ENCODE measurements around the gene CBL. TPM values are rescaled to one million over a fixed set of nuclear protein-coding genes. Genes with fewer than 3 reads are reported as not detected.

The CBL gene
- total RNA-seq, 1 donor from 2014 or later: 15.5 TPM

- H3K9me3 ChIP-seq: no peaks in the 10 kb centered on the region
- H3K4me3 ChIP-seq: peak overlapping the region; percentile 57 to 75
- peaks cover 55% of the 10 kb centered on the region for H3K4me1 ChIP-seq
- H3K27ac ChIP-seq: peak overlapping the region; percentile 88
- H3K27me3 ChIP-seq: no peaks in the 10 kb centered on the region
- DNase-seq (ENCODE audit: extremely low spot score in 2 of 2): no peak
- intact Hi-C loops (cut with DNase I): loop anchor here (5.0 kb wide), 1 partner anchor 108 kb away; the partner anchor contains the start of gene CBL
- TF ChIP-seq POLR2A (IDR thresholded peaks at IDR 0.05): no peak
- TF ChIP-seq CTCF (IDR thresholded peaks at IDR 0.05): no peak
- peak in 1 of 2 donors; percentile 24 for TF ChIP-seq POLR2AphosphoS5 (IDR thresholded peaks at IDR 0.05; ENCODE audit: insufficient read depth in 1 of 2, low read depth in 1 of 2)
- H3K36me3 ChIP-seq: no peaks in the 10 kb centered on the region
Observed at GRCh38 chr11:119315131-119316015, 109.2 kb downstream of the CBL start.

GRCh38 chr11:119316016-119316728 is 110.0 kb downstream of the CBL start:
- DNase-seq (ENCODE audit: extremely low spot score in 2 of 2): no peak
- peaks cover 63% of the 10 kb centered on the region for H3K4me1 ChIP-seq
- intact Hi-C loops (cut with DNase I): loop anchor here (5.0 kb wide), 1 partner anchor 109 kb away; the partner anchor contains the start of gene CBL
- peak overlapping the region; percentile 57 to 75 for H3K4me3 ChIP-seq
- H3K36me3 ChIP-seq: no peaks in the 10 kb centered on the region
- H3K27ac ChIP-seq: peak overlapping the region; percentile 88
- no peaks in the 10 kb centered on the region for H3K27me3 ChIP-seq
- TF ChIP-seq POLR2A (IDR thresholded peaks at IDR 0.05): no peak
- TF ChIP-seq CTCF (IDR thresholded peaks at IDR 0.05): no peak
- peak in 1 of 2 donors; percentile 28 for TF ChIP-seq POLR2AphosphoS5 (IDR thresholded peaks at IDR 0.05; ENCODE audit: insufficient read depth in 1 of 2, low read depth in 1 of 2)
- H3K9me3 ChIP-seq: no peaks in the 10 kb centered on the region

GRCh38 chr11:119316729-119317591 is 110.8 kb downstream of the CBL start, which contains the start of gene MCAM:
Gene MCAM, minus strand, starts transcription at chr11:119317130. Its CDS starts 29 bp downstream, at chr11:119317101.
- intact Hi-C loops (cut with DNase I): loop anchor here (5.0 kb wide), 1 partner anchor 110 kb away; the partner anchor contains the start of gene CBL
- Histone ChIP-seq H3K4me1 (peaks cover 69% of the 10 kb centered on the region), H3K27me3 (no peaks in the 10 kb centered on the region), H3K27ac (peak within 1 kb of the TSS; percentile 88), H3K4me3 (peak within 1 kb of the TSS; percentile 57 to 75), H3K36me3 (no peaks in the 10 kb centered on the region), H3K9me3 (no peaks in the 10 kb centered on the region)
- DNase-seq (ENCODE audit: extremely low spot score in 2 of 2): no peak
- no peak for TF ChIP-seq POLR2A (IDR thresholded peaks at IDR 0.05)
- peak in 1 of 2 donors; percentile 68 for TF ChIP-seq POLR2AphosphoS5 (IDR thresholded peaks at IDR 0.05; ENCODE audit: insufficient read depth in 1 of 2, low read depth in 1 of 2)

- H3K4me1 ChIP-seq: peaks cover 69% of the 10 kb centered on the region
- intact Hi-C loops (cut with DNase I): loop anchor here (5.0 kb wide), 1 partner anchor 110 kb away; the partner anchor contains the start of gene CBL
- H3K27ac ChIP-seq: peak overlapping the region; percentile 88
- TF ChIP-seq POLR2AphosphoS5 (IDR thresholded peaks at IDR 0.05; ENCODE audit: insufficient read depth in 1 of 2, low read depth in 1 of 2): no peak
- no peak for TF ChIP-seq POLR2A (IDR thresholded peaks at IDR 0.05)
- TF ChIP-seq CTCF (IDR thresholded peaks at IDR 0.05): no peak
- no peak for DNase-seq (ENCODE audit: extremely low spot score in 2 of 2)
- peak overlapping the region; percentile 57 to 75 for H3K4me3 ChIP-seq
- no peaks in the 10 kb centered on the region for H3K36me3 ChIP-seq
- no peaks in the 10 kb centered on the region for H3K9me3 ChIP-seq
- H3K27me3 ChIP-seq: no peaks in the 10 kb centered on the region
Observed at GRCh38 chr11:119317592-119318239, 111.6 kb downstream of the CBL start.
